ENCODE data around the gene FBXL14.

The FBXL14 gene

GRCh38 chr12:1587927-1588574, 6.3 kb downstream of the FBXL14 start:
- TF ChIP-seq EZH2 (optimal IDR thresholded peaks at IDR 0.05; ENCODE audit: low read depth, low read length) (no peak), EZH2phosphoT487 (IDR thresholded peaks at IDR 0.05; ENCODE audit: low read length) (no peak), CTCF (IDR thresholded peaks at IDR 0.05; ENCODE audit: low read length) (no peak)
- Histone ChIP-seq H3K36me3 (replicated peaks; ENCODE audit: insufficient read depth, low read length) (no peaks in the 10 kb centered on the region; the same call in 1 of the 2 replicates), H3K4me2 (ENCODE audit: low read depth, low read length) (no peak overlapping the region), H3K9me3 (replicated peaks; ENCODE audit: insufficient read depth, low read length) (no peaks in the 10 kb centered on the region), H3K9ac (ENCODE audit: low read length) (no peak overlapping the region), H3K9me2 (replicated peaks; ENCODE audit: insufficient read depth, low read length) (no peaks in the 10 kb centered on the region), H3F3A (ENCODE audit: insufficient read depth, low read length) (peaks cover 37% of the 10 kb centered on the region), H3K27me3 (replicated peaks; ENCODE audit: insufficient read depth, low read length) (no peaks in the 10 kb centered on the region), H2AFZ (ENCODE audit: low read length) (no peak overlapping the region), H3K79me2 (ENCODE audit: low read length) (peaks cover 96% of the 10 kb centered on the region), H3K27ac (ENCODE audit: low read length) (no peak overlapping the region), H3K4me1 (ENCODE audit: low read length) (peaks cover 39% of the 10 kb centered on the region), H4K20me1 (ENCODE audit: insufficient read depth, low read length) (peaks cover 41% of the 10 kb centered on the region), H3K4me3 (ENCODE audit: low read length) (no peak overlapping the region)
- no peak for DNase-seq

GRCh38 chr12:1584326-1584725, 10.1 kb downstream of the FBXL14 start:
- Histone ChIP-seq H3K9ac (ENCODE audit: low read length) (no peak overlapping the region), H3K27me3 (replicated peaks; ENCODE audit: insufficient read depth, low read length) (no peaks in the 10 kb centered on the region), H4K20me1 (ENCODE audit: insufficient read depth, low read length) (peaks cover 42% of the 10 kb centered on the region), H3F3A (ENCODE audit: insufficient read depth, low read length) (peaks cover 18% of the 10 kb centered on the region), H3K36me3 (replicated peaks; ENCODE audit: insufficient read depth, low read length) (no peaks in the 10 kb centered on the region; the same call in 1 of the 2 replicates), H3K9me3 (replicated peaks; ENCODE audit: insufficient read depth, low read length) (no peaks in the 10 kb centered on the region), H3K4me2 (ENCODE audit: low read depth, low read length) (no peak overlapping the region), H2AFZ (ENCODE audit: low read length) (no peak overlapping the region), H3K4me3 (ENCODE audit: low read length) (no peak overlapping the region), H3K79me2 (ENCODE audit: low read length) (peaks cover 93% of the 10 kb centered on the region), H3K4me1 (ENCODE audit: low read length) (peaks cover 38% of the 10 kb centered on the region), H3K27ac (ENCODE audit: low read length) (no peak overlapping the region), H3K9me2 (replicated peaks; ENCODE audit: insufficient read depth, low read length) (no peaks in the 10 kb centered on the region)
- no peak for DNase-seq
- no peak for TF ChIP-seq CTCF (IDR thresholded peaks at IDR 0.05; ENCODE audit: low read length)
- no peak for TF ChIP-seq EZH2 (optimal IDR thresholded peaks at IDR 0.05; ENCODE audit: low read depth, low read length)

DNA sequence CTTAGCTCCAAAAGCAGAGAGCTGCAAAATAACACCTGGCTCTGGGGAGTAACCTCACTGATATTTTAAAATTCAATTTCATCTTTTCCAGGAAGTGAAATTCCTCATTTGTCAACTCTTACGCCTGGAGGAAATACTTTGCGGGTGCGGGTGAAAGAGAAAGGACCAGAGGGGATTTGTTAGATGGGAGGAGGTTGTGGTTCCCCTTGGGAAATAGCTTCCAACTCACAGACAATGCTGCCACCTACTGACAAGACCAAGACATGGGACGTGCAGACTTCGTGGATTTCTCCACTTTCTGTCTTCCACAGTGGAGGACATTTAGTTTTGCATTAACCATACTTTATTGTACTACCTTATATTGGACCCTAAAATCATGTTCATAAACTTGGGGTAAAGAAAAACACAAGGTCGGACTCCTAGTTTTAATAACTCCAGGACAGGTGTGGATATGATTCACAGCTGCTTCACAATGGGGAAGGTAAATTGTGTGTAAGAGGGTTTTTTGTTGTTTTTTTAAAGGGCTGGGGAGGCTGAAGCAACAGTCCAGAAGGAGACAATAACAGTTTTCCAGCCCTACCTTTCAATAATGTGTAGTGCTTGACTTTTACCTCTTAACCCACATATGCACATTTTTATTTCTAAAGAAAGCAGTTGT, 10.8 kb downstream of the FBXL14 start:
- Histone ChIP-seq H2AFZ (ENCODE audit: low read length) (no peak overlapping the region), H4K20me1 (ENCODE audit: insufficient read depth, low read length) (peaks cover 42% of the 10 kb centered on the region), H3K9me3 (replicated peaks; ENCODE audit: insufficient read depth, low read length) (no peaks in the 10 kb centered on the region), H3K9ac (ENCODE audit: low read length) (no peak overlapping the region), H3F3A (ENCODE audit: insufficient read depth, low read length) (peaks cover 18% of the 10 kb centered on the region), H3K27me3 (replicated peaks; ENCODE audit: insufficient read depth, low read length) (no peaks in the 10 kb centered on the region), H3K4me3 (ENCODE audit: low read length) (no peak overlapping the region), H3K4me2 (ENCODE audit: low read depth, low read length) (peak overlapping the region; percentile 58; the same call in 1 of the 2 replicates), H3K36me3 (replicated peaks; ENCODE audit: insufficient read depth, low read length) (no peaks in the 10 kb centered on the region; the same call in 1 of the 2 replicates), H3K27ac (ENCODE audit: low read length) (no peak overlapping the region), H3K9me2 (replicated peaks; ENCODE audit: insufficient read depth, low read length) (no peaks in the 10 kb centered on the region), H3K4me1 (ENCODE audit: low read length) (peaks cover 38% of the 10 kb centered on the region), H3K79me2 (ENCODE audit: low read length) (peaks cover 95% of the 10 kb centered on the region)
- TF ChIP-seq EZH2 (optimal IDR thresholded peaks at IDR 0.05; ENCODE audit: low read depth, low read length) (no peak), EZH2phosphoT487 (IDR thresholded peaks at IDR 0.05; ENCODE audit: low read length) (no peak), CTCF (IDR thresholded peaks at IDR 0.05; ENCODE audit: low read length) (peak; percentile 89)
- peak; percentile 79 for DNase-seq
